GM19395 (cell line): ENCODE measurements around the gene KIAA0513.

Experiments used
- ATAC-seq: cut with Tn5 transposase; IDR thresholded peaks from one replicate; pipeline ENCODE4 v1.9.1; 2021; ENCODE audit warnings: mild to moderate bottlenecking, moderate library complexity; ENCODE audit not compliant: unreplicated experiment

KIAA0513 gene

DNA sequence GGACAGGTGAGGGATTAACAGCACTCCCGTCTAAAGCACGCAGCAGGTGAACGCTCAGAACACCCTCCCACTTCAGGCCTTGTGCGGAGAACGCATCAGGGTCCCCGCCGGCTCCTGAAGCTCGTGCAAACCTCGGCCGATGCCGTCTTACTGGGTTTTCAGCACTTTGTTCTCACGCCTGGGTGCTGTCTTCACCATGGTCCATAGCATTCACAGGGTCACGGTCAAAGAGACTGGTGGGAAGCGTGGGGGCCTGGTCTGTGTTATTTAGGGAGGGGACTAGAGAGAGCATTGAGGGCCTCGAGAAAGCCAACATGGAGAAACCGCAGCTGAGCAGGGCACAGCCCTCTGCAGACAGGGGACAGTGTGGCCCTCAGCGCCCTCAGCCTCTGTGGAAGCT is 58.1 kb downstream of the KIAA0513 start:
- no peak for ATAC-seq

DNA sequence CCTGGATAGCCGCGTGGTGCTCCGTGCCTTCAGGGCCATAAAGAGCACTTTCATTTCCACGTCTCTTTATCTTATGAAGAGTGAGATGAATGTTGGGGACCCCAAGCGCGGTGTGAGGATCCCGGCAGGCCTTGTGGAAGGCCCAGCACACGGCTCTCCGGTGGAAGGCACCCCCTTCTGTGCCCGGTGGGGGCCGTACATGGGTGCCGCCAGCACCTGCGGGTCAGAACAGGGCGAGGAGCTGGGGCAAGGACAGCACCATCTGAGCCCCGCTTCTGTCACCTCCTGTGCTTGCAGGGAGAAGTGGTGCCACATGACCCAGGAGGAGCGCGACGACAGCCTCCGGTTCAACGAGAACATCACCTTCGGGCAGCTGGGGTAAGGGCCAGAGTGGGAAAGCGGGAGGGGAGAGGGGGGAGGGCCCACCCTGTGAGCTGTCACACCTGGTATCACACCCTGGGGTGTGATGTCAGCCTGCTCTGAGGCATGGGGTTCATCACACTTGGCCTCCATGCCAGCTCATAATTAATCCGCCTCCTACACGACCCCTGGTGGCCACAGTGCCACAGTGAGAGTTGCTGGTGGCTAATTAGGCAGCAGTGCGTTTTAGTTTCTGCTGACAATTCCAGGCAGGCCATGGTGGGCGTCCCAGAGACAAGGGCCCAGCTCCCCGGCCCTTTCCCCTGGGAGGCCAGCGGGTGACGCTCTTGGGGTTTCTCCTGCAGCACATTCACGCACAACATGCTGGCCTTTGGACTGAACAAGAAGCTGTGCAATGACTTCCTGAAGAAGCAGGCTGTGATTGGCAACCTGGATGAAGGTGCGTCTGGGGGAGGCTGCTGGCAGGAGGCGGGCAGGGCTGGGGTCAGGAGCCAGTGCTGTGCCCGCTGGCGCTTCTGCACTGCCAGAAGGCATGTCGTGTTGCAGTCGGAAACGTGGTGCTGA is 59.0 kb downstream of the KIAA0513 start:
- ATAC-seq, result no peak

DNA sequence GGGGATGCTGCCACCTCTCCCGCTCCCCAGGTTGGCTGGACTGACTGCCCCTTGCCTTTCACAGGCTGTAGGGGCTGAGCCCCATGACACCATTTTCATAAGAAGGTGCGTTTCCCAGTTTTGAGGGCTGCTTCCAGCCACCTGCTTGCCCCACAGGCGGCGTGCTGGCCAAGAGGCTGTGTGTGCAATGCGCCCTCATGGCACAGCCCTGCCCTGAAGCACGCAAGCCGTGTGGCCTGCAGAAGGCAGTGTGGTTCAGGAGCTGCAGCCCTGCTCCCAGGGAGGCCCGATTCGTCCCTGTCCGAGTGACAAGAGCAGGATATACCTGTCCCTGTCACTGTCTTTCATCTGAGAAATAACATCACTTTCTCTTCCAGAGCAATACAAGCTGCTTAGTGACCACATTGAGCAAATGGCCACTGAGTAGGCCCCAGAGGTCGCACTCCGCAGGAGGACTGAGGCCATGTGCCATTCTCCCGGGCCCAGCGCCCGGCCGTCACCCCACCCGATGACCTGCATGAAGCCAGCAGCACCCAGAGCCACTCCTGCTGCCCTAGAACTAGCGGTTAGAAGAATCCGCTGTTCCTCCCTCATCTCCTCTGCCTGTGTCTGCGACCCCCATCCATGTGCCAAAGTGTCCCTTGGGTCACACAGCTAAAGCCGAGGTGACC is 60.4 kb downstream of the KIAA0513 start:
- ATAC-seq, result no peak

DNA sequence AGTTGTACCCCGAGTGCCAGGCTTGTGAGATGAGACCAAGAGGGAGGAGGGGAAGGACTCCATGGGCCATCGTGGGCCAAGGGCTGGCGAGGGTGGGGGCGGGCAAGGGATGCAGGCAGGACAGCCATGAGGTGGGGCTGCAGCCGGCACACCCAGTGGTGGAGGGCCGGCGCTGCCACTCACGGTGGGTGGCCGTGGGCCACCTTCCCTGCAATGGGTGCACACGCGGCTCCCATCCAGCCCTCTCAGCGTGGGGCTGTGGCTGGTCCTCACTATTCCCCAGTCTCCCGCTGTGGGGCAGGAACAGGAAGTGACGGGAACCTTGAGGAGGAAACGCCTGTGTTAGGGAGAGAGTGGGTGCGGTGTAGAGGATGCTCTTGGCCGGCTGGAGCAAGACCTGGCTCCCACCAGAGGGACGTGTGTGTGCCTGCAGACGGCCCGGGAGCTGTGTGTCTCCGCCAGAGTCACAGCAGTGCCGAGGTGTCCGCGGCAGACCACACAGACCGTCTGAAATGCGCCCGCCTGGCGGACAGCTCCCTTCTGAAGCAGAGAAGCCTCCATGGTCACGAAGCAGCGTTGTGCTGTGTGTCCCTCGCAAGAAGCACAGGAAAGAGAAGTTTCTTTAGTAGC is 61.1 kb downstream of the KIAA0513 start:
- ATAC-seq, result no peak

DNA sequence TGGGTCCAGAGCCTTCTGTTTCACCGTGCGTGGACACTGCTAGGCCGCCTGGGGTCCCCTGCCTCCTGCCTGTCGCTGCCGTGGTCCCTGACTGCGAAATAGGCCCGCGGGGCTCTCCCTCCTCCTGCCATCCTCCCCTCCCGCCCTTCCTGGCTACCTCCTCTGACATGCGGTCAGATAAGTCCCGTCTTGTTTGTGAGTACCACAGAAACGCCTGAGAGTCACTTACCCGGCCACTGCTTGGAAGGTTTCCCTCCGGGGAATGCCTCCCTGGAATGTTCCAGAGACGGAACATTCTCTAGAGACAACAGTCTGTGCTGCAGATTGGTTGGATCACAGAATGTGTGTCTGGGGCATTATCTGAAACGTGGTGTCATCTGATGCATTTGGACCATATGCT is 61.9 kb downstream of the KIAA0513 start:
- no peak for ATAC-seq

DNA sequence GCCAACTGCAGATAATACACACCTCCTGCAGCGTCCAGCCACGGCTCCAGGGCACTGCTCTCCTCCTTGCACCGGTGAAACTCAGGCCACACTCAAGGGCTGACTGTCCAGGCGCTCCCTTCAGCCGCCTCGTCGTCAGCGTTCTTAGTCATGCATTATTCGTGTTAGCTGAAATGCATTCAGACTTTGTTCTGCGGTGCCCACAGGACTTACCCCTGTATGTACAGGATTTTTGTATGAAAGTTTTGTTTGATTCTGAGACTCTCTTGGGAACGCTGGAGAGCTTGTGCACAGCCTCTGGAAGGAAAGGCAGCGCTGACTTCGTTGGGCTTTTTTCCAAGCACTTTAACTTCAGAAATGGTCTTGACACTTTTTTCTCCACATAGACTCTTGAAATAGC is 62.6 kb downstream of the KIAA0513 start:
- ATAC-seq, result no peak

DNA sequence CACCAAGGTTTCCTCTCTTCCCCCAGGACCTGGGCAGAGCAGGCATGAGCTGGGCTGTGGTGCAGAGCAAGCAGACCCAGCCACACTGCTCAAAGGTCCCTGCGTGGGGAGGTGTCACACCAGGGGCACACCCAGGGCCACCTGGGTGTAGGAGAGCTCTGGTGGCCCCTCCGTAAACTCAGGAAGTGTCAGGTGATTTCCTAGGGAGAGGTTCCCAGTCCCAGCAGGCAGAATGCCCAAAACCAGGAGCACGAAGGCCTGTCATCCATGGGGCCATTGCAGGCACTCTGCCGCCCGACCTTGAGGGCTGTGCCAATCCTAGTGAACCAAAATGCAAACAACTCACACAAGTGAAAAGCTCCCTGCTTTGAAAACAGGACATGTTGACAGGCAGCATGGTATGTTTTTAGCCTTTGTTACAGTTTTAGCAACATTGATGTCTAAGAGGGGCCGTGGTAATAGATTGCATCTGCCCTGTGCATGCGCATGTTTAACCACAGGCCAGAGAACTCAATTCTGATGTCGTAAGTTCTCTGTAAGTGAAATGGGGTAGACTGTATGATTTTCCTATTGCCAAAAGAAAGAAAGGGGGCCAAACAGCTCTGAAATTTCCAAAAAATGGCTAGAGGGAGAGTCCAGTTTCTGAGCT is 63.4 kb downstream of the KIAA0513 start:
- no peak for ATAC-seq

DNA sequence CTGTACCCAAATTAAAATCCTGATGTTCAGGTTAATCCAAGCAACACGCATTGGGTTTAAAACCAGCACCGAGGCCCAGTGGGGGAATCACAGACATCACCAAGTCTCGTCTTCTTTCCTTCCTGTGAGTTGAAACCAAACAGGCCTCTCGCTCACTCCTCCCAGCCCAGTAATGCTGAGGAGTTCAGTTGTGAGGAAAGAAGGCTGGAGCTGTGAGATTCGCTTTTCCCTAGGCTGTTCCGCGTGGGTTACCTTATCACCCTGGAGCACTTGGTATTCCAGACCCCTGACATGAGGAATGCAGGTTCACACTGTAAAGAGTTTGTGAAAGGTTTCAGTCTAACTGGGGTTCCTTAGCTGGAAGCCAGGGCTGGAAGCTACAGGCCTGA is 63.9 kb downstream of the KIAA0513 start:
- no peak for ATAC-seq

DNA sequence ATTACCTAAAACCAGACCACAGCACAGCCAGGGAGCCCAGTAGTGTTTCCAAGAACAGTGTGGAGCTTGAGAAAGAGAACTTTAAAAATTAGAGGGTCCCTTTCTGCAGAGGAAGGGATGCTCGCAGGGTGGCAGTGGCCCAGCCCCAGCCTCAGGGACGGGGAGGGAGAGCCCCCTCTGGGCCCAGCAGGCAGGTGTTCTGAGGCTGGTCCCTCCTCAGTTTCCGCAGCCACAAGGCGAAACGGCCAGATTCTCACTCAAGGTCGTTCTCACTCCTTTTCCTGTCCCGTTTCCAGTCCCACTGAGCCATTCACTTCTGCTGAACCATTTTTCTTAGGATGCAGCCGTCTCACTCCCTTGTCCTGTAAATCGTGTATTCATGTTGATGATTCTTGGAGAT is 64.7 kb downstream of the KIAA0513 start:
- ATAC-seq, result no peak

DNA sequence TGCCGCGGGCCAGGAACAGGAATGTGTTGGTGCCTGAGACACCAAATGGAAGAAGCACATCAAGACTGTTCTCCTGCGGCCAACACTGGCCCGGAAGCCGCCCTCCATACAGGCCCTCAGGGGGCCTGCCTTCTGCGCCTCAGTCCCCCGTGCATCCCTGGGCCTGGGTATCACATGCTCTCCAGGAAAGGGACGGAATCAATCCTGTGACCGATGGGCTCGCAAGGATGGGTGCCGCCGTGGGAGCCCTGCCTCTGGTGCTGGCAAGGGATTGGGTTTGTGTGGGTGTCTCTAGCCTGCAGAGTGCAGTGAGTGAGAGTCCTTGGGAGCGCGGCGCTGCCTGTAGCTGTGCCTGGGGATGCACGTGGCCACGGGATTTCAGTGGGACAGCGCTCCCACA is 65.3 kb downstream of the KIAA0513 start:
- no peak for ATAC-seq

DNA sequence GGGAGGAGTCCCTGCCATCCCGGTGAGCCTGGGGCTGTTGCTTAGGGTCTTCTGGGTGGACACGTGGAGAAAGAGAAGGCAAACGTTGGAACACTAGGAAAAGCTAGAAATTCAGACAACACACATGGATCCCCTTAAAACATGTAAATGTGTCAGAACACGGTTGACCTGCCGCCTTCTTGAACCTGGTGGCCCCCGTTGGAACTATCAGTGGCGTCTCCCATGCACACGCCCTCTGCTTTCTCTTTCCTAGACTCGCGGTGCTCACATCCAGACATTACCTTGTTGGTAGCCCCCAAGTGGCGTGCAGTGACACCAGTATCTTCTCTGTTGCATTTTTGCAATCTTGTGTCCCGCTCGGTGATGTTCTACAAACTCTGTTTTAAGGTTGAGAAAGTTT is 66.1 kb downstream of the KIAA0513 start:
- ATAC-seq, result no peak

DNA sequence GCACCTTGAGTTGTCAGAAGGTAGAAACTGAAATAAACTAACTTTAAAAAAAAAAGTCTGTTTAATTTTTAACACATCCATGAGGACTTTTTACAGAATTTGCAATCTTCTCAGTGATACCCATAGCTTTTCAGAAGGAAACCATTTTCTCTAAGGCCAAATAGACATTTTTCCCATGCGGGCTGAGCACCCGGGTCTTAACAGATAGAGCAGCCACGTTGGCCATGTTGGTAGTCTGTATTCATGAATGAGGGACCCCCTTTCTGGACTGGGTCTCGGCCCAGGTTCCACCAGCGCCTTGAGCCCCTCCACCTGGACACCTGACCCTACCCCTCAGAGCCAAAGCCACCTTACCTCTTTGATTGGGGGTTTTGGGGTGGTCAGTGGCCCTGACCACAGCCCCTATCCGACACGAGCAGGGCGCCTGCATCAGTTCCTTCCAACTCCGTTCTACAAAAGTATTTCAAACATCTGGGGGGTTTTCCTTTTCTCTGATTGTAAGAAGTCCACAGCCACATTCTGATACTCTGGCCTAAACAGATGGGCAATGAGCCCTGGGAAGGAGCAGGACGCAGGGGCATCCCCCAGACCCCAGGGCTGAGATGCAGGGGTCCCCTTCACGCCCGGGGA is 66.7 kb downstream of the KIAA0513 start:
- ATAC-seq, result no peak

DNA sequence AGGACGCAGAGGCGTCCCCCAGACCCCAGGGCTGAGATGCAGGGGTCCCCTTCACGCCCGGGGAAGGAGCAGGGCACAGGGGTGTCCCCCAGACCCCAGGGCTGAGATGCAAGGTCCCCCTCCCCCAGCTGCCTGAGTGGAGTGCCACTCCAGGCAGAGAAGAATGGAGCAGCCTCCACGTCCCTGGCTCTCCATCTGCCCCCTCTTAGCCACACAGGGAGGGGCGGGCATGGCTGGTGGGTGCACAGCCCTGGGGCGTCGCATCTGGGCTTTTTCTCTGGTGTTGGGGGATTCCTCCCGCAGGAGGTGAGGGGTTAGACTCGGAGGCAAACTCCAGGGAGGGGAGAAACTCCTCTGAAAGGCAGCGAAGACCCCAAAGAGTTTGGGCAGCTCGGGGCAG is 67.2 kb downstream of the KIAA0513 start:
- no peak for ATAC-seq

DNA sequence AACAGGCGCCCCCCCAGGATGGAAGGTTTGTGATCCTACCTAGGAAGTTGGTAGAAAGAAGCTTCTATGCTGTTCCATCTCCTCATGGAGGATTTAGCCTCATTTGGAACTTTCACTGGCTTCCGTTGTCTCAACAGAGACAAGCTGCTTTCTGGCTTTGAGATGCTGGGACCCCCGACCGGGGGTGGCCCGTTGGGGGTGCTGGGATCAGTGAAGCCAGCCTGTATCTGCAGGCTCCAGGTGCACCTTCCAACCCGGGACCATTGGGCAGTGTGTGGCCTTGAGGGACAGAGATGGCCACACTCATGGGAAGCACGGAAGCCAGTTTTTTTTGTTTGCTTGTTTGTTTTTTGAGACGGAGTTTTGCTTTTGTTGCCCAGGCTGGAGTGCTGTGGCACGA is 69.3 kb downstream of the KIAA0513 start:
- ATAC-seq, result no peak

DNA sequence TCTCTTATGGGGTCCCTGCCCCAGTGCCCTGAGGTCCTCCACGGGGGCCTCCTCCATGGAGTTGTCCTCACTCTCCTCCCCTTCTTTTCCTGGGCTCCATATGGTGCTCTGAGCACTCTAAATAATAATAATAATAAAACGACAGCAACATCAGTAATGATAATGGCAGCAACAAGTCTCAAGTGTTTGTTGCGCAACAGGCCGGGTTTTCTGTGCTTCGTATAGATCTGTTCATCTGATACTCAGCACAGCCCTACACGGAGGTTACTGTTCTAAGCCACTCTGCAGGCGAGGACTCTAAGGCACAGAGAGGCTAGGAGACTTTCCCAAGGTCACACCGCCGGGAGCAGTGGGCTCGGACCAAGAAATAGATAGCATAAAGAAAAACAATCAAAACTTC is 71.0 kb downstream of the KIAA0513 start:
- ATAC-seq, result no peak

DNA sequence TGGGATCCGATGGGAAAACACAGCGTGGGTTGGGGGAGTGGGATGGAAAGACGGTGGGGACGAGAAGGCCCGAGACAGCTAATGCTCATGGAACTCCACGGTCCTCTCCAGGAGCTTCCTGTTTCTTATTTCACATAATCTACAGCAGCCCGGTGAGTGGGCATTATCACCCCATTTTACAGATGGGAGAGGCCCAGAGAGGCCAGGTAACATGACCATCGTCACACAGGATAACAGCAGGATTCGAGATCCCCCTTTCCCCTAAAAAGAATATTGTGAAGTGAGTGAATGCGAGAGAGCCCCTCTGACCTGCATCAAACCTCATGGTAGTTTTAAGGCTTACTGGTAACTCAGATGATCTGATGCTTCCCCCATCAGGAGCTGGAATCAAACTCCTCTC is 72.7 kb downstream of the KIAA0513 start:
- no peak for ATAC-seq

DNA sequence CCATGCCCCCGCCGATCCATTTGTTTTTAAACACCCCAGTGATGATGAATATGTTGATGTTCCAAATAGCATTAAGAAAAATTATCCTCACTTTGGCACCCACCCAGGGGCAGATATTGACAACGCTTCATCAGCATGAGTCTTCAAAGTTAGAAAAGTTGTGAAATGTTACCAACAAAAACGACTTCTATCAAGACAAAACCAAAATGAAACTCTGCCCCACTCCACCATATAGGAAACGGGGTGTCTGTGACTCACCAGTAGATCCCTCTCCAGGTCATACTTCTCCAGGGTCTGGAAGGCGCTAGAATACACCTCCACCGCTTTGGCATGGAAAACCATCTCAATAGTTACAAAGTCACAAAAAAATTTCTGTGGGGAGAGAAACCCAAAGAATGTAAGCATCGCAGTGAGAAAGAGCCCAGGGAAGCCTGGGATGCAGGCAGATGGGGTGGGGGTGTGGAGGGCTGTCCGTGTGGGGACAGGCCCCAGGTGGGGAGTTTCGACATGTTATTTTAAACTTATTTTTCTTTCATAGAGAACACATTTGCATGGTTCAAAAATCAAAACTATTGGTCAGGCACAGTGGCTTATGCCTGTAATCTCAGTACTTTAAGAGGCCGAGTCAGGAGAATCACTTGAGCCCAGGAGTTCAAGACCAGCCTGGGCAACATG is 74.5 kb downstream of the KIAA0513 start:
- ATAC-seq, result no peak

DNA sequence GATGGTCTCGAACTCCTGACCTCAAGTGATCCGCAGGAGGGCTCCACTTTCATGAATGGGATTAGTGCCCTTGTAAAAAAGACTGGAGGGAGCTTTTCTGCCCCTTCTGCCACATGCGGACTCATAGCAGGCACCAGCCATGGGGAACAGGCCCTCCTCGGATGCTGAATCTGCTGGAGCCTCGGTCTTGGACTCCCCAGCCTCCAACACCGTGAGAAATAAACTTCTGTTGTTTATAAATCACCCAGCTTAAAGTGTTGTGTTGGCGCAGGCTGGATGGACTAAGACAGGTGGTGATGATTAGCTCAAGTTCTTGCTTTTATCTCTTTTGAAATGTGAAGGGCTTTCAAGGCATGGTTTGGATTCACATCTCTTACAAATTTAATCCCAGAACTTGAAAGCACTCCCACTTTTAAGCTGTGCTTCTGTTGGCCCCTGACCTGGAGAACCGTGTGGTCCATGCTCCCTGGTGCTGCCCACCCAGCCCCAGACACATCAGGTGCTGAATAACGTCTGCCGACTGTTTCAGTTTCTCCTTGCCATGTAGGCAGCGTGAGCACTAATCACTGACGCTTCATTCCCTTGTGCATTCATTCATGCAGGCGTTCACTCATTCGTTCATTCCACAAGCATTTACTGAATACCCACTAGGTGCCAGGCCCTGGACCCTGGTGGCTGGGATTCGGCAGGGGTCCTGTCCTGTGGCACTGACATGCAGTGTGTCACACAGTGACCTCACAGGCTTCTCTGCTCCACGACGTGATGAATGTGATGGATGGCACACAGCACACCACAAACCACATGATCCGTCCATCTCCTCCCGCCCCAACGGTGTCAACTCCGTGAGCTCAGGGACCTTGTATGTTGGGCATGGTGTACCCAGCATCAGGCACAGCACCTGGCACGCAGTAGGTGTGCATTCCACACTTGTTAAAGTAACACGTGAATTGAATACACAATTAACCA is 75.8 kb downstream of the KIAA0513 start:
- no peak for ATAC-seq

DNA sequence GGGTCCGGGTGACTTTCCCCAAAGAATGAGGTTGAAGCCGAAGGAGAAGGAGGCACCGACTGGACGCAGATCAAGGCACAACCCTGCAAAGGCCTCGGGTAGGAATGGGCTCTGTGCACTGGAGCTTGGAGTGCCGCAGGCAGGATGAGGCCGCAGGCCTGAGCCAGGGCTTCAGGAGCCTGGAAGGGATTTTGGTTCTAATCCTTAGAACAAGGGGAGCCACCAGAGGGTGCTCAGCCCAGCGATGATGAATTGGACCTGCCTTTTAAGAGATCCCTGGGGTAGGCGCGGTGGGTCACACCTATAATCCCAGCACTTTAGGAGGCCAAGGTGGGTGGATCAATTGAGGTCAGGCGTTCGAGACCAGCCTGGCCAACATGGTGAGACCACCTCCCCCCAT is 76.6 kb downstream of the KIAA0513 start:
- ATAC-seq, result no peak
